ENCODE data around the gene ZNF438. TPM values are rescaled to one million over a fixed set of nuclear protein-coding genes. Genes with fewer than 3 reads are reported as not detected.
"Not testable (repeated sequence)": the region's sequence is repeated elsewhere in the genome, so short reads cannot be mapped to it uniquely, and the experiment has no call there.

ZNF438 gene
- total RNA-seq, 1 experiment from 2014 or later, result 2.6 TPM

- in situ Hi-C loops (cut with HindIII; ENCODE audit: low pct_unique_long_range_greater_than_20kb, low sequenced_read_pairs), result no loop called here
- DNase-seq (ENCODE audit: low read depth), result no peak
Measured at GRCh38 chr10:30995081-30995770, 36.4 kb downstream of the ZNF438 start.

DNA sequence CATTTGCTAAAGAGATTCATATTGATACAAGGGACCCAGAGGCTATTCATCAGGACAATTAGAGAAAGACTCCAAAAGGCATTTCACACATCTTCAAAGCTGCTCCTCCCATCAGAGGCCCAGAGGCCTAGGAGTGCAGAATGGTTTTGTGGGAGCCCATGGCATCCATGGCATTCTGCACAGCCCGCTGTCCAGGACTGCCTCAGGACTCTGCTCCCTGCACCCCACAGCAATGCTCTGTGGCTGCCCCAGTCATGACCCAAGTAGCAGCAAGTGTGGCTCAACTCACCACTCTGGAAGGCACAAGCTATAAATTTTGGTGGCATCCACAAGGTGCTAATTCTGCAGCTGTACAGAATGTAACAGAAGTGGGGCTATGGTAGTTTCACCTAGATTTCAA is 38.5 kb downstream of the ZNF438 start:
- in situ Hi-C loops (cut with HindIII; ENCODE audit: low pct_unique_long_range_greater_than_20kb, low sequenced_read_pairs), result no loop called here
- DNase-seq (ENCODE audit: low read depth), result no peak

- no peak for DNase-seq (ENCODE audit: low read depth)
- in situ Hi-C loops (cut with HindIII; ENCODE audit: low pct_unique_long_range_greater_than_20kb, low sequenced_read_pairs), result no loop called here
Measured at GRCh38 chr10:30992681-30993080, 39.0 kb downstream of the ZNF438 start.

GRCh38 chr10:30991647-30992011 is 40.0 kb downstream of the ZNF438 start:
- no peak for DNase-seq (ENCODE audit: low read depth)
- in situ Hi-C loops (cut with HindIII; ENCODE audit: low pct_unique_long_range_greater_than_20kb, low sequenced_read_pairs), result no loop called here

- DNase-seq (ENCODE audit: low read depth), result no peak
- in situ Hi-C loops (cut with HindIII; ENCODE audit: low pct_unique_long_range_greater_than_20kb, low sequenced_read_pairs), result no loop called here
Measured at GRCh38 chr10:30990971-30991646, 40.6 kb downstream of the ZNF438 start.

GRCh38 chr10:30990351-30990750 is 41.3 kb downstream of the ZNF438 start:
- DNase-seq (ENCODE audit: low read depth), result no peak
- in situ Hi-C loops (cut with HindIII; ENCODE audit: low pct_unique_long_range_greater_than_20kb, low sequenced_read_pairs), result no loop called here

DNA sequence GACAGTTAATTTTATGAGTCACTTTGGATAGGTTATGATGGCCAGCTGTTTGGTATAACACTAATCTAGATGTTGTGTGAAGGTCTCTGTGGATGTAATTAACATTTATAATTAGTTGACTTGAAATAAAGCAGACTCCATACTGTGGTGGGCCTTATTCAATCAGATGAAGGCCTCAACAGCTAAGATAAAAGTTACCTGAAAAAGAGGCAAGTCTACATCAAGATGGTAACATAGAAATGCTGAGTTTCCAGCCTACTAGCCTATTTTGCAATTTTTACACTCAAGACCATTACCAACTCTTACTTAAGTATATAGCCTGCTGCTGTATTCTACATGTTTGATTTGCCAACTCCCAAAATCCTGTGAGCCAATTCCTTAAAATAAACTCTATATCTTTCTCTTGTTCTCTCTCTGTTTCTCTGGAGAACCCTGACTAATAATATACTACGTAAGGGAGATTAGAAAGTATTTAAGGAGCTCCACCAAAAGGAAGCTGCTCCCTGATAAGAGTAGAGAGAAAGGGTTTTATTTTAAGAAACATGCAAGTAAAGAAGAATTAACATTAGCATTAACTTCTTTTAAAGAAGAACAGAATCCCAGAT is 42.7 kb downstream of the ZNF438 start:
- in situ Hi-C loops (cut with HindIII; ENCODE audit: low pct_unique_long_range_greater_than_20kb, low sequenced_read_pairs), result no loop called here
- DNase-seq (ENCODE audit: low read depth), result no peak

GRCh38 chr10:30987463-30987862 is 44.2 kb downstream of the ZNF438 start:
- in situ Hi-C loops (cut with HindIII; ENCODE audit: low pct_unique_long_range_greater_than_20kb, low sequenced_read_pairs), result no loop called here
- no peak for DNase-seq (ENCODE audit: low read depth)

DNA sequence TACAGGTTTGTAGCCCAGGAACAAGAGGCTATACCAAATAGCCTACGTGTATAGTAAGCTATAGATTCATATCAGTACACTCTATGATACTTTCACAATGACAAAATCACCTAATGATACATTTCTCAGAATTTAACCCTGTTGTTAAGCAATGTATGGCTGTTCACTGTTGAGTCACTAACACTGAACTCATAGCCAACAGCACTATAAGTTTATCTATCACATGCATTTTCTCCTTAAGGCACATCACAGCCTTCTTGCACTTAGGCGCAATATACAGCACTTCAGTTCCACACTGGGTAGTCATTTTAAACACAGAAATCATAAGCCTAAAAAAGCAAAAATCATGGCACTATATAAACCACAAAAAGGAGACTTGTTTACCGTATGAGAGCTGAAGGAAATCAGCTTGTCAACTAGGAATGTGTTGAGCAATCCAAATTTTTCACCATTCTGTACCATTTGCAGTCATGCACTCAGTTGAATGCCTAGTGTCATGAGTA is 45.6 kb downstream of the ZNF438 start:
- no peak for DNase-seq (ENCODE audit: low read depth)
- in situ Hi-C loops (cut with HindIII; ENCODE audit: low pct_unique_long_range_greater_than_20kb, low sequenced_read_pairs), result no loop called here

- DNase-seq (ENCODE audit: low read depth), result no peak
- in situ Hi-C loops (cut with HindIII; ENCODE audit: low pct_unique_long_range_greater_than_20kb, low sequenced_read_pairs), result no loop called here
Measured at GRCh38 chr10:30985512-30985911, 46.2 kb downstream of the ZNF438 start.

DNA sequence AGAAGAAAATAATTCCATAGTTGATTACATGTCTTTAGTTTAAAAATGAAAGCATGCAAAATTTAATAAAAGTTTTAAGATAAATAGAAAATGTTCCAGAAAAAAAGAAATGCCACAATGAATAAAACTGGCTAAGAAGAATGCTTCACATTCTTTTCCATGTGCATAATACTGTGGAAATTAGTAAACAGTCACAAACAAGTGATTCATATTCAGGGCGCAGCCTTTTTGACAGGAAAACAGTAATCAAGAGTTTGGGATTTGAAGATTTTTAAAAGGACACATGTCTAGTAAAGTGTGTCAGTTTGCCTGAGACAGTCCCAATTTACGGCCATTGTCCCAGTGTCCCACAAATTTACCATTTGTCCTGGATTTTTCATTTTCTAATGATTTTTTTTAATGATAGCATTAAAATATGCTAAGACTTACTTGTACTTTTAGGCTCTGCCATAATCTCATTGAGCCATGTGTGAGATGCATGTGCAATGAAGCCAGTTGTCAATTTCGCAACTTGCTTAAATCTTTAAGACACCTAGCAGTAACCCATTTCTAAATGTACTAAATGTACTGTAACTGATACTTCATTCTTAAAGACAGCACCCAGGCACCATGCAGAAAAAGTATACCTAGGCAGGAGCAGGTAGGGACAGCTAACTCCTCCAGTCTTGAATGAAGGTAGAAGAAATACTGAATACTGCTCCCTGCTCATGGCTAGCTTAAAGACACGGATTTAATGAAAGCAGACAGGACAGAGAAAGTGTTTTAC is 46.9 kb downstream of the ZNF438 start:
- in situ Hi-C loops (cut with HindIII; ENCODE audit: low pct_unique_long_range_greater_than_20kb, low sequenced_read_pairs), result no loop called here
- no peak for DNase-seq (ENCODE audit: low read depth)

- DNase-seq (ENCODE audit: low read depth); in situ Hi-C loops (cut with HindIII; ENCODE audit: low pct_unique_long_range_greater_than_20kb, low sequenced_read_pairs): not testable (repeated sequence)
Measured at GRCh38 chr10:30983209-30983608, 48.5 kb downstream of the ZNF438 start.

- in situ Hi-C loops (cut with HindIII; ENCODE audit: low pct_unique_long_range_greater_than_20kb, low sequenced_read_pairs), result no loop called here
- DNase-seq (ENCODE audit: low read depth), result no peak
Measured at GRCh38 chr10:30980951-30981616, 50.6 kb downstream of the ZNF438 start.

DNA sequence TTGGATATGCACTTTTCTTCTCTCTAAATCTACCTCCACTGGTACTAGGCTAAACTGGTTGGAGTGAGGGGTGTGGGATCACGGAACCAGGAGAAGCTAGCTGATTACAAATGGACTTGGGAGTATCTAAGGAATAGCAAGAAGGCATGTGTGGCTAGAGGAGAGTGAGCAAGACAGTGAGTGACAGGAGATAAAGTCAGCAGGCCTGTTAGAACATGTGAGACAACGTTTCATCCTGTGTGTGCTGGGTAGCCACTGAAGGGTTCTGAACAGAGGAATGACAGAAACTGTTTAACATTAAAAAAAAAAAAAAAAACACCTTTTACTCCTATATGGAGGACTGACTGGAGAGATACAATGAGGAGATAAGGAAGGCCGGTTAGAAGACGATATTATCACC is 51.7 kb downstream of the ZNF438 start:
- DNase-seq (ENCODE audit: low read depth), result no peak
- in situ Hi-C loops (cut with HindIII; ENCODE audit: low pct_unique_long_range_greater_than_20kb, low sequenced_read_pairs), result no loop called here

GRCh38 chr10:30978843-30979242 is 52.8 kb downstream of the ZNF438 start:
- DNase-seq (ENCODE audit: low read depth), result no peak
- in situ Hi-C loops (cut with HindIII; ENCODE audit: low pct_unique_long_range_greater_than_20kb, low sequenced_read_pairs), result no loop called here

DNA sequence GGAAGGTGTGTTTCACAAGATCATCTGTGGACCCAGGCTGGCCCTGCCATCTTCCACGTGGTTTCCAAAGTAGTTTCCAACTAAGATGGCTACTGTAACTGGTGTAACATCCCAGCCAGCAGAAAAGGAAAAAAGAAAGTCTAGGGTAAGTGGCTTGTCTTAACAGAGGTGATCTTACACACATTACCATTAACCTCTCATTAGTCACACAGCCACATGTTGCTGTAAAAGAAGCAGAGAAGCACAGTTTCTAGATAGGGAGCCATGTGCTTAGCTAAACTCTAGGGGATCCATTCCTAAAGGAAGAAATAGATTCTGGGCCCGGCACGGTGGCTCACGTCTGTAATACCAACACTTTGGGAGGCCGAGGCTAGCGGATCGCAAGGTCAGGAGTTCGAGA is 54.3 kb downstream of the ZNF438 start:
- in situ Hi-C loops (cut with HindIII; ENCODE audit: low pct_unique_long_range_greater_than_20kb, low sequenced_read_pairs), result no loop called here
- DNase-seq (ENCODE audit: low read depth), result no peak

GRCh38 chr10:30974773-30975415 is 56.8 kb downstream of the ZNF438 start:
- DNase-seq (ENCODE audit: low read depth), result no peak
- in situ Hi-C loops (cut with HindIII; ENCODE audit: low pct_unique_long_range_greater_than_20kb, low sequenced_read_pairs), result no loop called here

DNA sequence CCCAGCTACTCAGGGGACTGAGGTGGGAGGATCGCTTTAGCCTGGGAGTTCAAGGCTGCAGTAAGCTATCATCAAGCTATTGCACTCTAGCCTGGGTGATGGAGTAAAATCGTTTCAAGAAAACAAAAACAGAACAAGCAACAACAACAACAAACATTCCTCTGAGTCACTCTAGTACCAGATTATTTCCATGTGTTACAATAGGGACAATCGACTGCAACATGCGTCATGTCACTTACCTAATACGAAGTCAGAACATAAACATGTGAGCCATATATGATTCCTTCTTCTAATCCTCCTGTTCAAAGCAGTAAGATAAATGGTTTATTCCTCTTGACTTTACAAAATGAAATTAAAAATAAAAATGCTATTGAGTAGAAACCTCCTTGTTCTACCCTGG is 57.3 kb downstream of the ZNF438 start:
- in situ Hi-C loops (cut with HindIII; ENCODE audit: low pct_unique_long_range_greater_than_20kb, low sequenced_read_pairs), result no loop called here

More for the DNA sequence above, 57.3 kb downstream of the ZNF438 start:
- no peak for DNase-seq (ENCODE audit: low read depth)
